Adrenal gland (tissue), 12 donors: ENCODE measurements around the gene IRF4. TPM values are rescaled to one million over a fixed set of nuclear protein-coding genes. Genes with fewer than 3 reads are reported as not detected.

ENCODE experiments used
- DNase-seq, 7 donors: peaks; one replicate each; pipeline ENCODE4 v3.0.0-alpha.2; 2019 to 2020
- H3K27ac ChIP-seq, 5 donors: fragments of 200-600 bp; sonication (generic) in 4 of 5; 1 replicate in 3 of 5; 2 replicates in 2 of 5; pipeline versions ENCODE4 v1.5.1 to v1.8.0; 2016 to 2020; ENCODE audit warnings: mild to moderate bottlenecking in 1 of 5
- H3K27me3 ChIP-seq: fragments of 200-600 bp; 2 replicates; pipeline ENCODE4 v1.8.0; 2021
- H3K36me3 ChIP-seq, 2 donors: fragments of 200-600 bp; replicated peaks in 1 of 2; 1 replicate in 1 of 2; 2 replicates in 1 of 2; pipeline versions ENCODE4 v1.5.1 to v1.8.0; 2018 to 2022
- H3K4me1 ChIP-seq, 2 donors: fragments of 200-600 bp; replicated peaks in 1 of 2; 1 replicate in 1 of 2; 2 replicates in 1 of 2; pipeline versions ENCODE4 v1.5.1 to v1.8.0; 2018 to 2021
- H3K4me3 ChIP-seq, 4 donors: fragments of 200-600 bp; sonication (generic) in 3 of 4; one replicate each; pipeline ENCODE4 v1.5.1; 2016 to 2018
- H3K9me3 ChIP-seq, 3 donors: fragments of 200-600 bp; sonication (generic) in 1 of 3; replicated peaks in 1 of 3; 1 replicate in 2 of 3; 2 replicates in 1 of 3; pipeline versions ENCODE4 v1.5.1 to v1.8.0; 2016 to 2021
- CTCF ChIP-seq, 6 experiments: fragments of 450-650 bp in 4 of 6; fragments of 200-600 bp in 2 of 6; sonication (generic) in 1 of 6; IDR thresholded peaks; 1 replicate in 5 of 6; 2 replicates in 1 of 6; pipeline versions ENCODE4 v1.5.1 to v1.8.0; 2016 to 2021; ENCODE audit warnings: antibody characterized with exemption in 6 of 6, mild to moderate bottlenecking in 2 of 6, moderate library complexity in 1 of 6
- POLR2A ChIP-seq, 2 donors: fragments of 450-650 bp; IDR thresholded peaks; one replicate each; pipeline ENCODE4 v1.6.1; 2017; ENCODE audit warnings: antibody characterized with exemption in 2 of 2, mild to moderate bottlenecking in 2 of 2, moderate library complexity in 1 of 2
- WGBS, 4 donors: extraction: QIAGEN DNeasy Blood & Tissue Kit in 2 of 4; methylation state at CpG; one replicate each; pipeline versions ENCODE4 v1.1.5 to v1.1.7; 2013 to 2017; 5-methylcytosine and 5-hydroxymethylcytosine counted together
- intact Hi-C, 2 donors: fragments of 100-400 bp; cut with DNase I; formaldehyde crosslinking; loops; one replicate each; pipeline versions ENCODE4 v1.14.1 to v1.15.0; 2022 to 2023
- polyA plus RNA-seq, 3 donors: library from polyadenylated mRNA; stranded (reverse); fragments of 200-250 nt in 2 of 3; fragments of 350-450 nt in 1 of 3; fragmentation: Illumina TruSeq in 1 of 3; extraction: RNeasy Lipid Tissue Mini Kit (QIAGEN cat#74804) in 1 of 3; gene quantifications; one replicate each; pipeline ENCODE4 v1.2.3, GENCODE V29; 2013 to 2014
- total RNA-seq, 9 donors: library from RNA; depleted of rRNA in 4 of 9; stranded (reverse); fragments of >200 nt in 4 of 9; fragments of 120-200 nt in 1 of 9; fragmentation: NEBNext Ultra II Directional in 1 of 9; extraction: Animal tissue kit (Norgen Biotek cat#: 25700) in 1 of 9; gene quantifications; one replicate each; pipeline versions ENCODE4 v1.1.0 to v1.2.4, GENCODE V29; 2013 to 2023
- donor health status: healthy with polysubstance abuse.
- donor health status: Bipolar disorder and iron deficiency.
- donor health status: DM: yes; HTN: yes; CAD: no.
- donor health status: DM: no; HTN: no; CAD: no.
- donor health status: DM: no; HTN: no; CAD: no.
- donor health status: DM: yes; HTN: yes; CAD: no.

Gene IRF4
- total and polyA plus RNA-seq, 12 donors, result 0.06 to 1.5 (median 0.48) TPM; not detected in 1

- Histone ChIP-seq H3K4me3 (no peak overlapping the region), H3K27ac (no peak overlapping the region), H3K9me3 (no peaks in the 10 kb centered on the region), H3K4me1 (no peaks in the 10 kb centered on the region), H3K27me3 (peaks cover 57% of the 10 kb centered on the region), H3K36me3 (no peaks in the 10 kb centered on the region)
- intact Hi-C loops, result no loop called here
- no peak for DNase-seq
- 78 to 84% (median 82%) methylated on average over 24 of the region's 24 CpGs for WGBS, 4 donors
- TF ChIP-seq POLR2A (IDR thresholded peaks at IDR 0.05) (no peak), CTCF (IDR thresholded peaks at IDR 0.05) (no peak)
Measured at GRCh38 chr6:378090-378957, 13.2 kb upstream of the IRF4 start.

- WGBS, 4 donors, result 72 to 81% (median 80%) methylated on average over 11 of the region's 11 CpGs
- TF ChIP-seq POLR2A (IDR thresholded peaks at IDR 0.05) (no peak), CTCF (IDR thresholded peaks at IDR 0.05) (no peak)
- DNase-seq, result no peak
- H3K9me3 ChIP-seq, result no peaks in the 10 kb centered on the region
- no peaks in the 10 kb centered on the region for H3K4me1 ChIP-seq
- peaks cover 50% of the 10 kb centered on the region for H3K27me3 ChIP-seq
- no peak overlapping the region for H3K4me3 ChIP-seq
- no peak overlapping the region for H3K27ac ChIP-seq
- H3K36me3 ChIP-seq, result no peaks in the 10 kb centered on the region
- intact Hi-C loops, result no loop called here
Measured at GRCh38 chr6:378958-379409, 12.6 kb upstream of the IRF4 start.

- TF ChIP-seq CTCF (IDR thresholded peaks at IDR 0.05), result no peak
- TF ChIP-seq POLR2A (IDR thresholded peaks at IDR 0.05), result no peak
- Histone ChIP-seq H3K36me3 (no peaks in the 10 kb centered on the region), H3K4me1 (no peaks in the 10 kb centered on the region), H3K27ac (no peak overlapping the region), H3K27me3 (peaks cover 44% of the 10 kb centered on the region), H3K9me3 (no peaks in the 10 kb centered on the region), H3K4me3 (no peak overlapping the region)
- DNase-seq, result no peak
- intact Hi-C loops, result no loop called here
- 76 to 81% (median 77%) methylated on average over 24 to 28 of the region's 28 CpGs for WGBS, 4 donors
Measured at GRCh38 chr6:379410-380181, 12.0 kb upstream of the IRF4 start.
